K562 (cell line): ENCODE measurements around the gene NCKIPSD. TPM values are rescaled to one million over a fixed set of nuclear protein-coding genes. Genes with fewer than 3 reads are reported as not detected.

ENCODE experiments used
- ATAC-seq: fragments of 200-7000 bp; cut with Tn5 transposase; 3 replicates; pipeline ENCODE4 v1.9.1; 2020; ENCODE audit warnings: moderate library complexity
- BruUV-seq: library from RNA; stranded (reverse); fragments of 400-500 nt; replicated peaks from 2 replicates; lab custom pipeline; 2021; lab: Mats Ljungman, UMichigan
- CTCF ChIA-PET: fragments of 300-600 bp; formaldehyde crosslinking; extraction: SDS; loops from one replicate; lab custom pipeline; 2021; ENCODE audit warnings: low intra/inter-chr PET ratio; lab: Yijun Ruan, JAX
- POLR2A ChIA-PET: fragments of 300-600, 350-650 bp; sonication (Branson Sonifier 250); formaldehyde crosslinking; extraction: SDS; loops from one replicate; lab custom pipeline; 2021; ENCODE audit warnings: antibody characterized with exemption, inconsistent platforms; lab: Yijun Ruan, JAX
- DNase-seq, 4 experiments: peaks; one replicate each; pipeline versions ENCODE4 v3.0.0 to v3.0.0-alpha.2; 2011 to 2018; ENCODE audit warnings: low spot score in 3 of 4, mixed read lengths in 3 of 4; ENCODE audit errors: extremely low read depth in 1 of 4
- FAIRE-seq: peaks from 2 replicates; lab custom pipeline; 2011; peaks lifted over from hg19 to GRCh38; lab: Jason Lieb, UNC
- H2AFZ ChIP-seq: 2 replicates; pipeline ENCODE4 v1.6.0; 2011; ENCODE audit warnings: low read depth, low read length, control low read depth, inconsistent platforms
- H3K27ac ChIP-seq: fragments of 200-600 bp; 3 replicates; pipeline ENCODE4 v1.8.0; 2011; ENCODE audit warnings: low read depth, mild to moderate bottlenecking, control low read depth, inconsistent platforms, low read length, moderate library complexity, mixed read lengths; ENCODE audit errors: extremely low read depth
- H3K27me3 ChIP-seq, 2 experiments: fragments of 300-600 bp in 1 of 2; 2 replicates in 1 of 2; 3 replicates in 1 of 2; pipeline versions ENCODE4 v1.6.0 to v1.8.0; 2011; ENCODE audit warnings: inconsistent platforms in 2 of 2, low read length in 2 of 2, mild to moderate bottlenecking in 1 of 2, mixed read lengths in 1 of 2, moderate library complexity in 1 of 2; ENCODE audit not compliant: control insufficient read depth in 2 of 2, insufficient read depth in 2 of 2
- H3K36me3 ChIP-seq: fragments of 300-600 bp; 3 replicates; pipeline ENCODE4 v1.8.0; 2011; ENCODE audit warnings: mild to moderate bottlenecking, low read length, inconsistent platforms; ENCODE audit not compliant: control insufficient read depth, insufficient read depth
- H3K4me1 ChIP-seq, 2 experiments: fragments of 200-600 bp in 1 of 2; replicated peaks in 1 of 2; 2 replicates in 1 of 2; 3 replicates in 1 of 2; pipeline versions ENCODE4 v1.5.1 to v1.8.0; 2011; ENCODE audit warnings: inconsistent platforms in 2 of 2, low read length in 2 of 2, mild to moderate bottlenecking in 1 of 2, mixed read lengths in 1 of 2, moderate library complexity in 1 of 2; ENCODE audit not compliant: control insufficient read depth in 2 of 2, insufficient read depth in 2 of 2
- H3K4me2 ChIP-seq: 2 replicates; pipeline ENCODE4 v1.6.1; 2011; ENCODE audit warnings: low read length, control low read depth, inconsistent platforms, mixed read lengths; ENCODE audit not compliant: insufficient read depth
- H3K4me3 ChIP-seq: fragments of 200-600 bp; sonication (generic), shearing (Covaris generic); 2 replicates; pipeline ENCODE4 v1.5.1; 2016; ENCODE audit warnings: control low read depth, inconsistent platforms
- H3K79me2 ChIP-seq: fragments of 200-600 bp; 3 replicates; pipeline ENCODE4 v1.8.0; 2011; ENCODE audit warnings: low read length, inconsistent platforms; ENCODE audit not compliant: control insufficient read depth, insufficient read depth
- H3K9ac ChIP-seq, 2 experiments: 2 replicates each; pipeline versions ENCODE4 v1.6.0 to v1.6.1; 2011; ENCODE audit warnings: low read depth in 2 of 2, low read length in 2 of 2, control low read depth in 1 of 2, inconsistent platforms in 1 of 2, mild to moderate bottlenecking in 1 of 2, mixed read lengths in 1 of 2; ENCODE audit not compliant: insufficient read depth in 1 of 2
- H3K9me1 ChIP-seq: one replicate; pipeline ENCODE4 v1.6.0; 2011; ENCODE audit warnings: inconsistent platforms, mild to moderate bottlenecking, low read length, moderate library complexity; ENCODE audit not compliant: control insufficient read depth, insufficient read depth
- H3K9me3 ChIP-seq: replicated peaks from 2 replicates; pipeline ENCODE4 v1.5.1; 2011; ENCODE audit warnings: low read depth, low read length, inconsistent platforms; ENCODE audit not compliant: control insufficient read depth, insufficient read depth
- H4K20me1 ChIP-seq: replicated peaks from 2 replicates; pipeline ENCODE4 v1.6.1; 2011; ENCODE audit warnings: low read length, inconsistent platforms, mixed read lengths; ENCODE audit not compliant: control insufficient read depth, insufficient read depth
- EGR1 ChIP-seq: fragments of 450-650 bp; conservative IDR thresholded peaks from 2 replicates; pipeline ENCODE4 v1.6.1; 2017; ENCODE audit warnings: mild to moderate bottlenecking
- HNRNPK ChIP-seq: fragments of 200-400 bp; formaldehyde crosslinking; IDR thresholded peaks from one replicate; pipeline ENCODE4 v1.6.1; 2018; ENCODE audit warnings: mild to moderate bottlenecking, low read depth, low read length; ENCODE audit not compliant: poor library complexity, severe bottlenecking
- POLR2G ChIP-seq: fragments of 200-400 bp; formaldehyde crosslinking; IDR thresholded peaks from 2 replicates; pipeline ENCODE4 v1.6.1; 2017; ENCODE audit warnings: low read depth, mild to moderate bottlenecking, antibody characterized with exemption, low read length, moderate library complexity
- SMARCC2 ChIP-seq: fragments of 450-650 bp; IDR thresholded peaks from 2 replicates; pipeline ENCODE4 v1.6.1; 2017; ENCODE audit warnings: antibody characterized with exemption, moderate library complexity, mild to moderate bottlenecking, low read depth
- WGBS: fragments of 100-300 bp; shearing (Covaris generic); methylation state at CpG from one replicate; pipeline ENCODE4 v1.1.6; 2016; ENCODE audit warnings: low coverage, mixed read lengths; ENCODE audit not compliant: insufficient coverage; ENCODE audit errors: missing lambda C conversion rate; 5-methylcytosine and 5-hydroxymethylcytosine counted together
- in situ Hi-C: fragments of 300-500 bp; cut with MboI; formaldehyde crosslinking; loops from 4 replicates; pipeline ENCODE4 v1.15.0; 2018; ENCODE audit warnings: inconsistent platforms, mixed read lengths
- intact Hi-C: fragments of 100-400 bp; cut with micrococcal nuclease; formaldehyde crosslinking; loops from 2 replicates; pipeline ENCODE4 v1.14.2; 2022
- polyA plus RNA-seq, 8 experiments: library from polyadenylated mRNA; depleted of rRNA in 4 of 8; stranded (reverse) in 5 of 8; unstranded in 3 of 8; fragments of >200 nt; fragmentation: Nextera tagmentation in 2 of 8; fragmentation: Illumina TruSeq in 1 of 8; extraction: Ambion mirVana in 2 of 8; extraction: Trizol in 1 of 8; gene quantifications; 2 replicates each; pipeline versions ENCODE4 v1.2.1 to v1.2.3, GENCODE V29; 2011 to 2014; ENCODE audit warnings: inconsistent platforms in 1 of 8, missing spikeins in 1 of 8
- total RNA-seq, 7 experiments: library from RNA; depleted of rRNA in 6 of 7; stranded (reverse); fragments of >200 nt in 6 of 7; fragmentation: Illumina TruSeq in 2 of 7; extraction: Trizol in 2 of 7; gene quantifications; 2 replicates each; pipeline versions ENCODE4 v1.2.1 to v1.2.3, GENCODE V29; 2011 to 2021; ENCODE audit warnings: low replicate concordance in 1 of 7

NCKIPSD gene
- total and polyA plus RNA-seq, 9 of the 15 experiments (the other 6 are each of a cell fraction or from before 2014, with no cell fraction given), result 0.49 to 24.4 (median 12.3) TPM

- Histone ChIP-seq H3K4me2 (no peak overlapping the region), H3K9ac (no peak overlapping the region)
- in situ Hi-C loops, result no loop called here
These were observed 9.7 kb upstream of the NCKIPSD start for GRCh38 chr3:48695393-48695753.

GRCh38 chr3:48694610-48695392 is 9.1 kb upstream of the NCKIPSD start:
- ATAC-seq (no peak), FAIRE-seq (no peak), DNase-seq (no peak)
- in situ Hi-C loops (no loop called here), intact Hi-C loops (no loop called here)
- TF ChIP-seq SMARCC2, result no peak
- TF ChIP-seq POLR2G, result peak; percentile 23; the same call in 1 of the 2 replicates
- no peak overlapping the region for H3K4me3 ChIP-seq
- WGBS, result 86% methylated on average over 11 of the region's 23 CpGs
- 0 out of 5 replicates have a peak, but pooled peaks cover 0 to 4% of the 10 kb centered on the region in 2 experiments for H3K4me1 ChIP-seq
- H3K27ac ChIP-seq, result no peak overlapping the region
- H3K79me2 ChIP-seq, result peaks cover 42% of the 10 kb centered on the region
- no peaks in the 10 kb centered on the region for H3K9me3 ChIP-seq
- H4K20me1 ChIP-seq, result no peaks in the 10 kb centered on the region; the same call in 1 of the 2 replicates
- H3K9ac ChIP-seq, result no peak overlapping the region
- no peaks in the 10 kb centered on the region for H3K27me3 ChIP-seq
- no peak overlapping the region for H3K4me2 ChIP-seq
- no peak overlapping the region for H2AFZ ChIP-seq
- ChIA-PET CTCF (no interaction called here), POLR2A (interaction anchor here (1.1 to 1.7 kb wide), 2 partner anchors 13 to 40 kb away, joined by 3 to 8 read pairs; no protein-coding TSS in a partner anchor)
- no peaks in the 10 kb centered on the region for H3K9me1 ChIP-seq
- peaks cover 75% of the 10 kb centered on the region for H3K36me3 ChIP-seq
- BruUV-seq, result no TSS peak

More at GRCh38 chr3:48695393-48695753, 9.7 kb upstream of the NCKIPSD start:
- no peak for FAIRE-seq
- Histone ChIP-seq H3K4me1 (0 out of 5 replicates have a peak, but pooled peaks cover 0 to 4% of the 10 kb centered on the region in 2 experiments), H4K20me1 (no peaks in the 10 kb centered on the region; the same call in 1 of the 2 replicates)
- intact Hi-C loops, result no loop called here
- TF ChIP-seq EGR1, result peak; percentile 36
- TF ChIP-seq HNRNPK, result no peak
- TF ChIP-seq, all 486 proteins: peak for 1
- POLR2A ChIA-PET, result interaction anchor here (1.1 to 1.7 kb wide), 3 partner anchors 11 to 40 kb away, joined by 3 to 8 read pairs (median 3); no protein-coding TSS in a partner anchor
- peaks cover 48% of the 10 kb centered on the region for H3K79me2 ChIP-seq
- CTCF ChIA-PET, result no interaction called here
- H3K9me1 ChIP-seq, result no peaks in the 10 kb centered on the region
- WGBS, result 89% methylated on average over 7 of the region's 9 CpGs
- H3K9me3 ChIP-seq, result no peaks in the 10 kb centered on the region
- no peak overlapping the region for H2AFZ ChIP-seq
- no TSS peak for BruUV-seq
- no peaks in the 10 kb centered on the region for H3K27me3 ChIP-seq
- DNase-seq (peak in 2 of 4 experiments; percentile 25 to 27), ATAC-seq (0 out of 3 replicates have a peak, but pooled peaks have one; percentile 17)
- no peak overlapping the region for H3K27ac ChIP-seq
- H3K4me3 ChIP-seq, result no peak overlapping the region
- H3K36me3 ChIP-seq, result peaks cover 75% of the 10 kb centered on the region
